HEK293T (cell line): ENCODE results near the gene PTPN3.

Experiments used
- CTCF ChIA-PET: fragments of 350-600 bp; formaldehyde crosslinking; extraction: SDS; loops from one replicate; lab custom pipeline; 2021; ENCODE audit warnings: antibody characterized with exemption, inconsistent platforms; lab: Yijun Ruan, JAX
- POLR2A ChIA-PET: fragments of 350-600 bp; formaldehyde crosslinking; extraction: SDS; loops from one replicate; lab custom pipeline; 2020; ENCODE audit warnings: antibody characterized with exemption, inconsistent platforms; lab: Yijun Ruan, JAX
- DNase-seq: peaks from one replicate; pipeline ENCODE4 v3.0.0; 2012; ENCODE audit warnings: mixed read lengths; ENCODE audit errors: extremely low spot score
- ARNT ChIP-seq: fragments of 450-650 bp; IDR thresholded peaks from 2 replicates; pipeline ENCODE4 v1.6.1; 2017; ENCODE audit warnings: mild to moderate bottlenecking
- BHLHE40 ChIP-seq: fragments of 450-650 bp; IDR thresholded peaks from 2 replicates; pipeline ENCODE4 v1.6.1; 2016; ENCODE audit warnings: mild to moderate bottlenecking, moderate library complexity, borderline replicate concordance
- CTBP1 ChIP-seq: fragments of 450-650 bp; IDR thresholded peaks from 2 replicates; pipeline ENCODE4 v1.6.1; 2016; ENCODE audit warnings: borderline replicate concordance
- ELF4 ChIP-seq: fragments of 450-650 bp; IDR thresholded peaks from 2 replicates; pipeline ENCODE4 v1.6.1; 2017; ENCODE audit warnings: antibody characterized with exemption
- FOXA1 ChIP-seq: fragments of 450-650 bp; IDR thresholded peaks from 2 replicates; pipeline ENCODE4 v1.6.1; 2016; ENCODE audit warnings: mild to moderate bottlenecking
- FOXK2 ChIP-seq: fragments of 450-650 bp; IDR thresholded peaks from 2 replicates; pipeline ENCODE4 v1.6.1; 2016; ENCODE audit warnings: mild to moderate bottlenecking
- FOXM1 ChIP-seq: fragments of 450-650 bp; IDR thresholded peaks from 2 replicates; pipeline ENCODE4 v1.6.1; 2017; ENCODE audit warnings: mild to moderate bottlenecking, borderline replicate concordance
- HDGF ChIP-seq: fragments of 450-650 bp; IDR thresholded peaks from 2 replicates; pipeline ENCODE4 v1.6.1; 2017; ENCODE audit warnings: antibody characterized with exemption, borderline replicate concordance
- L3MBTL2 ChIP-seq: fragments of 450-650 bp; conservative IDR thresholded peaks from 2 replicates; pipeline ENCODE4 v1.6.1; 2016; ENCODE audit warnings: mild to moderate bottlenecking
- LEF1 ChIP-seq: fragments of 450-650 bp; IDR thresholded peaks from 2 replicates; pipeline ENCODE4 v1.6.1; 2017; ENCODE audit warnings: mild to moderate bottlenecking, borderline replicate concordance
- NFRKB ChIP-seq: fragments of 450-650 bp; IDR thresholded peaks from 2 replicates; pipeline ENCODE4 v1.6.1; 2016; ENCODE audit warnings: mild to moderate bottlenecking, moderate library complexity
- SP1 ChIP-seq: fragments of 450-650 bp; IDR thresholded peaks from 2 replicates; pipeline ENCODE4 v1.6.1; 2017
- SUZ12 ChIP-seq: fragments of 450-650 bp; IDR thresholded peaks from 2 replicates; pipeline ENCODE4 v1.6.1; 2016; ENCODE audit warnings: mild to moderate bottlenecking
- TARDBP ChIP-seq: fragments of 450-650 bp; IDR thresholded peaks from 2 replicates; pipeline ENCODE4 v1.6.1; 2016
- ZNF384 ChIP-seq: fragments of 450-650 bp; IDR thresholded peaks from 2 replicates; pipeline ENCODE4 v1.6.1; 2016
- TF ChIP-seq, protein P1 (sequence below): fragments of 450-650 bp; IDR thresholded peaks from 2 replicates; pipeline ENCODE4 v1.6.1; 2016

The PTPN3 gene

DNA sequence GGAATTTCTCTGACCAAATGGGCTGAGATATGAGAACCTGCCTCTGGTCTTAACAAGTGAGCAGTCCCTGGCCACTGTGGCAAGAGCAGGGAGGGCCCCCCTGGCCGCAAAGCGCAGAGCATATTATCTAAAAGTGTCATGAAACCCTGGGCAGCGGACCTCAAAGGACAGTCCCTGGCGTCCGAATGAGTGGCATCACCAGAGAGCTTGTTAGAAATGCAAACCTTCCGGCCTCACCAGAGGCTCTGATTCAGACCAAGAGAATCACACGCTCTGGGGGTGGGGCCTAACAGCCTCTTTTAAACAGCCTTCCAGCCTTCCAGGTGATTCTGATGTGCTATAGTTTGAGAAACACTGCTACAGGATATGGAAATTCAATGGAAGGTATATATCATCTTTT, 10.9 kb downstream of the PTPN3 start:
- TF ChIP-seq FOXK2, result no peak
- no peak for TF ChIP-seq L3MBTL2
- no peak for TF ChIP-seq ARNT
- TF ChIP-seq BHLHE40, result no peak
- TF ChIP-seq ELF4, result no peak
- TF ChIP-seq FOXM1, result no peak
- TF ChIP-seq TARDBP, result no peak
- TF ChIP-seq NFRKB, result no peak
- no peak for TF ChIP-seq FOXA1
- TF ChIP-seq SP1, result no peak
- TF ChIP-seq ZNF384, result no peak
- TF ChIP-seq, protein P1, sequence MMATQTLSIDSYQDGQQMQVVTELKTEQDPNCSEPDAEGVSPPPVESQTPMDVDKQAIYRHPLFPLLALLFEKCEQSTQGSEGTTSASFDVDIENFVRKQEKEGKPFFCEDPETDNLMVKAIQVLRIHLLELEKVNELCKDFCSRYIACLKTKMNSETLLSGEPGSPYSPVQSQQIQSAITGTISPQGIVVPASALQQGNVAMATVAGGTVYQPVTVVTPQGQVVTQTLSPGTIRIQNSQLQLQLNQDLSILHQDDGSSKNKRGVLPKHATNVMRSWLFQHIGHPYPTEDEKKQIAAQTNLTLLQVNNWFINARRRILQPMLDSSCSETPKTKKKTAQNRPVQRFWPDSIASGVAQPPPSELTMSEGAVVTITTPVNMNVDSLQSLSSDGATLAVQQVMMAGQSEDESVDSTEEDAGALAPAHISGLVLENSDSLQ, result no peak
- TF ChIP-seq LEF1, result no peak
- no peak for TF ChIP-seq HDGF
- TF ChIP-seq CTBP1, result no peak
- TF ChIP-seq SUZ12, result no peak
- POLR2A ChIA-PET, result no interaction called here
- no peak for DNase-seq
- CTCF ChIA-PET, result no interaction called here

DNA sequence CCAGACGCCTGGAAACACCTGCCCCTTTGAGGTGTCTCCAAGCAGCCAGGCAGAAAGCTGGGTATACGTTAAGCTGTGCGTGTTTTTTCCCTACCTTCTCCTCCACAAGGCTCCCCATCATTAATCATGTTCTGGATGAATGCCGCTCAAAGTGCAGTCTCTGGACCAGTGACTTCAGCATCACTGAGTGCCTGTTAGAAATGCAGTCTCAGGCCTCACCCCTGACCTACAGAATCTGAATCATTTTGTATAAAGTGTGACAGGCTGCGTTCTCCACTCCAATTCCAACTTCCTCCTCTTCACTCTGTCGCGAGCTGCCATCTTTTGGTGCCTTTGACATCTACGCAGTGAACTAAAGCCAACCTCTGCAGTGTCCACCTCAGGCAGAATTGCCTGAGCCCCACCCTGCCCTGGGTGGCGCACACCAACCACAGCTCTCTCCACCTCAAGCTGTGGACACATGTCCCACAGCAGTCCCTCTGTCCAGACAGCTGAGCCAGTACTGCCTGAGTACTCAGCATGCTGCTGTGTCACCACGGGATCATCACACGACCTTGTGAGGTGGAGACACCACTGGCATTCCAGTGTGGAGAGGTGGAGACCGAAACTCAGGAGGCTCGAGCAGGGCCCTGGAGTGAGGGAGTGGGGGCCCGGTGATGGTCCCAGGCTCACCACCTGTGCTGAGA, 14.2 kb downstream of the PTPN3 start:
- ChIA-PET POLR2A (interaction anchor here (1.8 kb wide), 1 partner anchor 14 kb away, joined by 8 read pairs; the partner anchor contains the start of gene PTPN3), CTCF (interaction anchor here (0.6 kb wide), 2 partner anchors 26 to 58 kb away, joined by 3 read pairs; no protein-coding TSS in a partner anchor)
- DNase-seq, result no peak
- no peak for TF ChIP-seq LEF1
- TF ChIP-seq FOXA1, result no peak
- no peak for TF ChIP-seq ARNT
- TF ChIP-seq FOXK2, result no peak
- no peak for TF ChIP-seq TARDBP
- no peak for TF ChIP-seq SUZ12
- TF ChIP-seq HDGF, result no peak
- TF ChIP-seq L3MBTL2, result no peak
- no peak for TF ChIP-seq CTBP1
- no peak for TF ChIP-seq ELF4
- no peak for TF ChIP-seq ZNF384
- no peak for TF ChIP-seq BHLHE40
- TF ChIP-seq FOXM1, result no peak
- no peak for TF ChIP-seq SP1
- TF ChIP-seq, protein P1, result no peak
- TF ChIP-seq NFRKB, result no peak

DNA sequence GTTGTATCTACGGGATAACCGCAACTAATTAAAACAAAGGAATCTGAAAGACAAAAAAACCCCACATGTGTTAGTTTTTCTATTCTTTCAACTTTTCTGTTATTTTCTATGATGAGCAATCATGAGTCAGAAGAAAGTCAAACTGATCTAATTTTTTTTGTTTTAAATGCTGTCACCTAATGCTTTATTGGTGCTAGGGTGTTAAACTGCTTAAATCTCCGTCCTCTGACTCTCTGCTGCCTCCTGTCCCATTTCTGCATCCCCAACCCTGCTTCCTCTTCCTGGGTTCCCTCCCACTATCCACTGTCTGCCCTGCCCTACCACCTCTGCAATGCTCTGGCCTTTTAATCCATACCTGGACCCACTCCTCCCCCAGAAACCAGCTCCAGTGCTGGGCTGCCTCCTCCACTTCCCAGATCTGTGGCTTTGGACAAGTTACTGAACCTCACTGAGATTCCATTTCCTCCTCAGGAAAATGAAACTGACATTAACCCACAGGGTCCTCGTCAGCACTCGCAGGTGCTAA, 15.7 kb downstream of the PTPN3 start:
- TF ChIP-seq ZNF384 (no peak), SUZ12 (no peak), FOXM1 (no peak), ELF4 (no peak), TARDBP (no peak)
- TF ChIP-seq, protein P1, result no peak
- ChIA-PET POLR2A (interaction anchor here (1.8 kb wide), 1 partner anchor 16 kb away, joined by 8 read pairs; the partner anchor contains the start of gene PTPN3), CTCF (interaction anchor here (0.7 kb wide), 1 partner anchor 9 kb away, joined by 3 read pairs; no protein-coding TSS in a partner anchor)
- no peak for DNase-seq

DNA sequence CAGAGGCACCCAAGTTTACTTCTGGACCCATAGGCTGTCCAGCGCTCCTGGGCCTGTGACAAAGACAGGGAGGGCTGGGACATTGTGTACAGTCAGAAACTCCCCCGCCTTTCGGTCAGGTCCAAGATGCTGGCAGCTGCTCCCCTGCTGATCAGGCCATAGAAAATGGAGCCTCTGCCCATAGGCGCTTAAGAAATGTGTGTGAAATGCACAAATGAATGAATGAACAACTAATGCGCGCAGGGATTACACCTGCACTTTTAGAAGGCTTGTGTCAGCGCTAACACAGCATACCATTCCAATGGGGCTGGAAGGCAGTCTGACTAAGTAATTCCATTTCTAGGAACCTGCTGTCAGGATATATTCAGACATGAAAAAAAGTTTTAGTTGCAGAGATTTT, 16.3 kb downstream of the PTPN3 start:
- no peak for DNase-seq
- ChIA-PET CTCF (no interaction called here), POLR2A (no interaction called here)
- TF ChIP-seq HDGF (no peak), NFRKB (no peak), LEF1 (no peak), FOXA1 (no peak), SUZ12 (no peak), FOXM1 (no peak), SP1 (no peak), FOXK2 (no peak), ZNF384 (no peak), BHLHE40 (no peak), L3MBTL2 (no peak), CTBP1 (no peak), TARDBP (no peak), ELF4 (no peak), ARNT (no peak)
- TF ChIP-seq, protein P1, result no peak

DNA sequence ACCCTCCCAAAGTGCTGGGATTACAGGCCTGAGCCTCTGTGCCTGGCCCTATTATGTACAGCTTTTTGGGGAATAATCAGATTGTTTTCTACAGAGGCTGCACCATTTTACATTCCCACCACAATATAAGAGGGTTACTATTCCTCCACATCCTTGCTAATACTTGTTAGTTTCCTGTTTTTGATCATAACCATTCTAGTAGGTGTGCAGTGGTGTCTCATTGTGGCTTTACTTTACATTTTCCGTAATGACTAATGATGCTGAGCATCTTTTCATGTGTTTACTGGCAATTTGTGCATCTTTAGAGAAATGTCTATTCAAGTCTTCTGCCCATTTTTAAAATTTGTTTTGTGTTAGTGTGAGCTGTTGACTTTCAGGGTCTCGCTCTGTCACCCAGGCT, 18.3 kb downstream of the PTPN3 start:
- POLR2A ChIA-PET, result interaction anchor here (1.6 kb wide), 1 partner anchor 19 kb away, joined by 5 read pairs; the partner anchor contains the start of gene PTPN3

More for the DNA sequence above, 18.3 kb downstream of the PTPN3 start:
- no peak for TF ChIP-seq L3MBTL2
- TF ChIP-seq ZNF384, result no peak
- no peak for DNase-seq
- CTCF ChIA-PET, result interaction anchor here (1.2 kb wide), 1 partner anchor 10 kb away, joined by 3 read pairs; no protein-coding TSS in a partner anchor
